Measurements from ENCODE around the gene ATRAID. TPM values are rescaled to one million over a fixed set of nuclear protein-coding genes. Genes with fewer than 3 reads are reported as not detected.
A peak's percentile ranks its signal among the peaks of the same experiment; 100 is the strongest.

The ATRAID gene
- total and polyA plus RNA-seq, 12 donors, result 116 to 162 (median 132) TPM

GRCh38 chr2:27184115-27184514 is 27.7 kb upstream of the ATRAID start:
- DNase-seq, result peak in 1 of 2 donors; percentile 23

GRCh38 chr2:27185331-27186026 is 26.4 kb upstream of the ATRAID start:
- Histone ChIP-seq H3K27me3 (peaks cover 0 to 5% (median 0%) of the 10 kb centered on the region in 7 donors), H3K27ac (peak overlapping the region in 8 of 10 donors; percentile 11 to 68 (median 45)), H3K4me1 (peaks cover 0 to 26% (median 9%) of the 10 kb centered on the region in 9 donors), H3K9me3 (no peaks in the 10 kb centered on the region), H3K4me3 (no peak overlapping the region), H3K36me3 (no peaks in the 10 kb centered on the region)
- no peak for TF ChIP-seq CTCF (IDR thresholded peaks at IDR 0.05)
- intact Hi-C loops (cut with DNase I), result loop anchor here in 1 of 10 donors (5.0 kb wide), 1 partner anchor 88 kb away; no protein-coding TSS in a partner anchor
- ATAC-seq, result peak in 7 of 8 donors; percentile 12 to 87 (median 64)
- DNase-seq, result no peak
- WGBS, 2 donors, result 16% methylated on average over 6 of the region's 6 CpGs

More at GRCh38 chr2:27184115-27184514, 27.7 kb upstream of the ATRAID start:
- peak in 5 of 8 donors; percentile 39 to 84 (median 77) for ATAC-seq
- Histone ChIP-seq H3K36me3 (no peaks in the 10 kb centered on the region), H3K27me3 (peaks cover 0 to 15% (median 8%) of the 10 kb centered on the region in 7 donors), H3K9me3 (no peaks in the 10 kb centered on the region), H3K4me3 (no peak overlapping the region), H3K4me1 (peaks cover 0 to 26% (median 9%) of the 10 kb centered on the region in 9 donors), H3K27ac (peak overlapping the region in 1 of 10 donors; percentile 61)
- intact Hi-C loops (cut with DNase I), result no loop called here
- TF ChIP-seq CTCF (IDR thresholded peaks at IDR 0.05), result no peak
- WGBS, 2 donors, result 61 to 63% methylated on average over 4 of the region's 4 CpGs

- intact Hi-C loops (cut with DNase I), result loop anchor here in 1 of 10 donors (5.0 kb wide), 1 partner anchor 89 kb away; no protein-coding TSS in a partner anchor
- no peak for TF ChIP-seq CTCF (IDR thresholded peaks at IDR 0.05)
- peaks cover 0 to 26% (median 9%) of the 10 kb centered on the region in 9 donors for H3K4me1 ChIP-seq
- H3K9me3 ChIP-seq, result no peaks in the 10 kb centered on the region
- 71 to 77% methylated on average over 6 of the region's 6 CpGs for WGBS, 2 donors
- H3K27me3 ChIP-seq, result peaks cover 0 to 4% (median 0%) of the 10 kb centered on the region in 7 donors
- H3K27ac ChIP-seq, result no peak overlapping the region
- H3K4me3 ChIP-seq, result no peak overlapping the region
- DNase-seq (no peak), ATAC-seq (no peak)
- no peaks in the 10 kb centered on the region for H3K36me3 ChIP-seq
Measured at GRCh38 chr2:27186613-27187345, 25.1 kb upstream of the ATRAID start.

- Histone ChIP-seq H3K27ac (no peak overlapping the region), H3K27me3 (peaks cover 0 to 4% (median 0%) of the 10 kb centered on the region in 7 donors), H3K4me1 (peaks cover 0 to 15% (median 8%) of the 10 kb centered on the region in 9 donors), H3K4me3 (no peak overlapping the region), H3K9me3 (no peaks in the 10 kb centered on the region), H3K36me3 (no peaks in the 10 kb centered on the region)
- TF ChIP-seq CTCF (IDR thresholded peaks at IDR 0.05), result no peak
- 87 to 90% methylated on average over 8 of the region's 8 CpGs for WGBS, 2 donors
- DNase-seq (no peak), ATAC-seq (no peak)
- intact Hi-C loops (cut with DNase I), result loop anchor here in 9 of 10 donors (2.0 to 10.0 kb wide), 4 partner anchors 91 to 235 kb away; no protein-coding TSS in a partner anchor
Measured at GRCh38 chr2:27189989-27190388, 21.9 kb upstream of the ATRAID start.
